ENCODE measurements around the gene TMEM184A. TPM values are rescaled to one million over a fixed set of nuclear protein-coding genes. Genes with fewer than 3 reads are reported as not detected.
"Not testable (repeated sequence)": the region's sequence is repeated elsewhere in the genome, so short reads cannot be mapped to it uniquely, and the experiment has no call there.

TMEM184A gene
- total and polyA plus RNA-seq, 2 donors (not counting 1 experiment from before 2014, with no cell fraction given) = not detected

DNA sequence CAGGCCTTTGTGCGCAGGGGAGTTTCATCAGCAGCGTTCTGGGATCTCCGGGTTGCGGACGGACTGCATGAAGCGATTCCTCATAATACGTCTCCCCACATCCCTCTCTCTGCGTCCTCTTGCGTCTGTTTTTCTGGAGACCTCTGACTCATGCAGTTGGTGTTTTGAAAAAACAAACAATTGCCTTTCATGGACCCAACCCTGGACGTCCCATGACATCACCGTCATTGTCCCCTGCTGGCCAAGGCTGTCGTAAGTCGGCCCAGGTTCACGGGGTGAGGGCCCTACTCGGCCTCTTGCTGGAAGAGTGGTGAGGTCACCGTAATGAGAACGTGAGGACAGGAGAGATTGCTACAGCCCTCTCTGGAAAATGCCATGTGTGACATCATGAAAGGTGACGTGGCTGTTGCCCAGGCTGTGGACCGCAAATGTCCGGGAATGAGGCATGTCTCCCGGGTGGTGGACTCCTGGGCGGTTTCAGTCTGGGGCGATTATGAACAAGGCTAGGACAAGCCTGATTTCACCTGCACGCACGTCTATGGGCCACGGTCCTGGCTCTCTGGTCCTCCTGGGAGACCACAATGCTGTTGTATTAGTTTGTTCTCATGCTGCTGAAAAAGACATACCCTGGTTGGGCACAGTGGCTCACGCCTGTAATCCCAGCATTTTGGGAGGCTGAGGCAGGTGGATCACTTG is 35.3 kb downstream of the TMEM184A start:
- Mint-ChIP-seq H3K9me3 (ENCODE audit: insufficient read depth) (peaks cover 6% of the 10 kb centered on the region), H3K4me3 (no peak overlapping the region), H3K27ac (no peak overlapping the region), H3K4me1 (no peaks in the 10 kb centered on the region), H3K27me3 (peaks cover 9% of the 10 kb centered on the region)
- TF ChIP-seq, protein P1, sequence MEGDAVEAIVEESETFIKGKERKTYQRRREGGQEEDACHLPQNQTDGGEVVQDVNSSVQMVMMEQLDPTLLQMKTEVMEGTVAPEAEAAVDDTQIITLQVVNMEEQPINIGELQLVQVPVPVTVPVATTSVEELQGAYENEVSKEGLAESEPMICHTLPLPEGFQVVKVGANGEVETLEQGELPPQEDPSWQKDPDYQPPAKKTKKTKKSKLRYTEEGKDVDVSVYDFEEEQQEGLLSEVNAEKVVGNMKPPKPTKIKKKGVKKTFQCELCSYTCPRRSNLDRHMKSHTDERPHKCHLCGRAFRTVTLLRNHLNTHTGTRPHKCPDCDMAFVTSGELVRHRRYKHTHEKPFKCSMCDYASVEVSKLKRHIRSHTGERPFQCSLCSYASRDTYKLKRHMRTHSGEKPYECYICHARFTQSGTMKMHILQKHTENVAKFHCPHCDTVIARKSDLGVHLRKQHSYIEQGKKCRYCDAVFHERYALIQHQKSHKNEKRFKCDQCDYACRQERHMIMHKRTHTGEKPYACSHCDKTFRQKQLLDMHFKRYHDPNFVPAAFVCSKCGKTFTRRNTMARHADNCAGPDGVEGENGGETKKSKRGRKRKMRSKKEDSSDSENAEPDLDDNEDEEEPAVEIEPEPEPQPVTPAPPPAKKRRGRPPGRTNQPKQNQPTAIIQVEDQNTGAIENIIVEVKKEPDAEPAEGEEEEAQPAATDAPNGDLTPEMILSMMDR (IDR thresholded peaks at IDR 0.05) = no peak
- TF ChIP-seq EZH2 (IDR thresholded peaks at IDR 0.05; ENCODE audit: borderline replicate concordance, insufficient read depth, low read depth, low read length, poor library complexity, severe bottlenecking) = no peak
- no peaks in the 10 kb centered on the region for H3K36me3 ChIP-seq (replicated peaks in 1 of 2; ENCODE audit: control extremely low read depth in 1 of 2, control insufficient read depth in 1 of 2, extremely low read depth in 1 of 2, insufficient read depth in 2 of 2, low read length in 1 of 2)
- CTCF ChIA-PET = no interaction called here
- H2AFZ ChIP-seq (ENCODE audit: insufficient read depth, low read depth, low read length, poor library complexity, severe bottlenecking) = no peak overlapping the region
- ATAC-seq (ENCODE audit: low read depth) = no peak
- intact Hi-C loops (cut with micrococcal nuclease) = no loop called here
- no peaks in the 10 kb centered on the region for H4K20me1 ChIP-seq (ENCODE audit: control insufficient read depth, insufficient read depth, low read length, poor library complexity, severe bottlenecking)
- no peak overlapping the region for H3K27ac ChIP-seq (ENCODE audit: low read length in 2 of 2)
- H3K79me2 ChIP-seq (ENCODE audit: control insufficient read depth, insufficient read depth, low read length) = no peaks in the 10 kb centered on the region
- H3K4me1 ChIP-seq (ENCODE audit: control insufficient read depth in 2 of 2, insufficient read depth in 2 of 2, low read length in 2 of 2) = no peaks in the 10 kb centered on the region
- H3K4me2 ChIP-seq (replicated peaks; ENCODE audit: low read depth, low read length, poor library complexity, severe bottlenecking) = no peak overlapping the region
- 98% methylated on average over 20 of the region's 27 CpGs for WGBS (ENCODE audit: insufficient coverage)
- no peak overlapping the region for H3K9ac ChIP-seq (ENCODE audit: low read length)
- peaks cover 0 to 16% (median 0%) of the 10 kb centered on the region in 3 donors for H3K9me3 ChIP-seq (ENCODE audit: control extremely low read depth in 1 of 3, control insufficient read depth in 2 of 3, insufficient read depth in 1 of 3, low read length in 2 of 3)
- POLR2A ChIA-PET = no interaction called here
- no peak for DNase-seq
- H3K27me3 ChIP-seq (replicated peaks in 1 of 4; ENCODE audit: control extremely low read depth in 1 of 4, control insufficient read depth in 3 of 4, insufficient read depth in 4 of 4, low read length in 3 of 4) = peaks cover 0 to 2% (median 0%) of the 10 kb centered on the region in 4 experiments
- no peak overlapping the region for H3K4me3 ChIP-seq (ENCODE audit: control extremely low read depth in 1 of 5, extremely low read depth in 1 of 5, insufficient read depth in 1 of 5, low read depth in 2 of 5, low read length in 4 of 5)

DNA sequence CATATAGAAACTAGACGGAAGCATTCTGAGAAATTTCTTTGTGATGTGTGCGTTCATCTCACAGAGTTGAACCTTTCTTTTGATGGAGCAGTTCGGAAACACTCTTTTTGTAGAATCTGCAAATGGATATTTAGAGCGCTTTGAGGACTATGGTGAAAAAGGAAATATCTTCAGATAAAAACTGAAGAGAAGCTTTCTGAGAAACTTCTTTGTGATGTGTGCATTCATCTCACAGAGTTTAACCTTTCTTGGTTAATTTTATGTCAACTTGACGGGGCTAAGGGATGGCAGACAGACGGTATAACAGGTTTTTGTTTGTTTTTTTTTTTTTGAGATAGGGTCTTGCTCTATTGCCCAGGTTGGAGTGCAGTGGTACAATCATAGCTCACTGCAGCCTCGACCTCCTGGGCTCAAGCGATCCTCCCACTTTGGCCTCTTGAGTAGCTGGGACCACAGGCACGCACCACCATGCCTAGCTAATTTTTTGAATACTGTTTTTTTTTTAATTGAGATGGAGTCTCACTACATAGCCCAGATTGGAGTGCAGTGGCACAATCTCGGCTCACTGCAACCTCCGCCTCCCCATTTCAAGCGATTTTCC is 36.6 kb downstream of the TMEM184A start:
- H3K4me2 ChIP-seq (replicated peaks; ENCODE audit: low read depth, low read length, poor library complexity, severe bottlenecking); DNase-seq; H4K20me1 ChIP-seq (ENCODE audit: control insufficient read depth, insufficient read depth, low read length, poor library complexity, severe bottlenecking); H3K9ac ChIP-seq (ENCODE audit: low read length); H3K4me1 Mint-ChIP-seq; POLR2A ChIA-PET; H3K27me3 Mint-ChIP-seq; H3K4me3 ChIP-seq (ENCODE audit: control extremely low read depth in 1 of 5, extremely low read depth in 1 of 5, insufficient read depth in 1 of 5, low read depth in 2 of 5, low read length in 4 of 5); H3K27ac ChIP-seq (ENCODE audit: low read length in 2 of 2); H3K27ac Mint-ChIP-seq; intact Hi-C loops (cut with micrococcal nuclease); H2AFZ ChIP-seq (ENCODE audit: insufficient read depth, low read depth, low read length, poor library complexity, severe bottlenecking); H3K9me3 Mint-ChIP-seq (ENCODE audit: insufficient read depth); H3K27me3 ChIP-seq (replicated peaks in 1 of 4; ENCODE audit: control extremely low read depth in 1 of 4, control insufficient read depth in 3 of 4, insufficient read depth in 4 of 4, low read length in 3 of 4); ATAC-seq (ENCODE audit: low read depth); H3K79me2 ChIP-seq (ENCODE audit: control insufficient read depth, insufficient read depth, low read length); H3K4me3 Mint-ChIP-seq; H3K36me3 ChIP-seq (replicated peaks in 1 of 2; ENCODE audit: control extremely low read depth in 1 of 2, control insufficient read depth in 1 of 2, extremely low read depth in 1 of 2, insufficient read depth in 2 of 2, low read length in 1 of 2); H3K4me1 ChIP-seq (ENCODE audit: control insufficient read depth in 2 of 2, insufficient read depth in 2 of 2, low read length in 2 of 2): not testable (repeated sequence)
- CTCF ChIA-PET = interaction anchor here (1.4 kb wide), 1 partner anchor 45 kb away, joined by 3 read pairs; no protein-coding TSS in a partner anchor
- WGBS (ENCODE audit: insufficient coverage) = 92% methylated on average over 4 of the region's 12 CpGs
- peaks cover 0 to 16% (median 0%) of the 10 kb centered on the region in 3 donors for H3K9me3 ChIP-seq (ENCODE audit: control extremely low read depth in 1 of 3, control insufficient read depth in 2 of 3, insufficient read depth in 1 of 3, low read length in 2 of 3)

Data from B cell (primary cell).